Brain microvascular endothelial cell (primary cell): ENCODE results near the gene PEAK1.

Source experiments
- DNase-seq: peaks from one replicate; pipeline ENCODE4 v3.0.0-alpha.2; 2020
- H3K27ac ChIP-seq: fragments of 250-450 bp; sonication (Bioruptor Pico); 2 replicates; pipeline ENCODE4 v1.5.1; 2020; ENCODE audit warnings: mild to moderate bottlenecking, moderate library complexity
- H3K27me3 ChIP-seq: fragments of 250-450 bp; sonication (Bioruptor Pico); replicated peaks from 2 replicates; pipeline ENCODE4 v1.5.1; 2020; ENCODE audit warnings: mild to moderate bottlenecking
- H3K36me3 ChIP-seq: fragments of 250-450 bp; sonication (Bioruptor Pico); replicated peaks from 2 replicates; pipeline ENCODE4 v1.5.1; 2020; ENCODE audit warnings: mild to moderate bottlenecking
- H3K4me3 ChIP-seq: 2 replicates; pipeline ENCODE4 v1.5.1; 2011; ENCODE audit warnings: low read depth, mild to moderate bottlenecking, control low read depth, low read length, moderate library complexity
- in situ Hi-C: cut with HindIII; loops from 2 replicates; pipeline ENCODE4 v1.10.0; 2017; ENCODE audit warnings: low sequenced_read_pairs, low pct_ligation_motif_present
- TF ChIP-seq, protein P1 (sequence below): IDR thresholded peaks from 2 replicates; pipeline ENCODE4 v1.5.1; 2011; ENCODE audit warnings: low read depth, mild to moderate bottlenecking, moderate library complexity, low read length, control low read depth, inconsistent platforms; ENCODE audit errors: missing control alignments

Gene PEAK1

DNA sequence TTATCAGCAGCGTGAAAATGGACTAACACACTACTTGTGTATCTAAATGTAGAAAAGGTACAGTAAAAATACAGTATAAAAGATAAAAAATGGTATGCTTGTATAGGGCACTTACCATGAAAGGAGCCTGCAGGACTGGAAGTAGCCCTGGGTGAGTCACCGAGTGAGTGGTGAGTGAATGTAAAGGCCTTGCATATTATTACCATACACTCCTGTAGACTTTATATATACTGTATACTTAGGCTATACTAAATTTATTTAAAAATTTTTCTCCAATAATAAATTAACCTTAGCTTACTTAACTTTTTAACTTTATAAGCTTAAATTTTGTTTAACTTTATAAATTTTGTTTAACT lies 281.8 kb downstream of the PEAK1 start:
- TF ChIP-seq, protein P1, sequence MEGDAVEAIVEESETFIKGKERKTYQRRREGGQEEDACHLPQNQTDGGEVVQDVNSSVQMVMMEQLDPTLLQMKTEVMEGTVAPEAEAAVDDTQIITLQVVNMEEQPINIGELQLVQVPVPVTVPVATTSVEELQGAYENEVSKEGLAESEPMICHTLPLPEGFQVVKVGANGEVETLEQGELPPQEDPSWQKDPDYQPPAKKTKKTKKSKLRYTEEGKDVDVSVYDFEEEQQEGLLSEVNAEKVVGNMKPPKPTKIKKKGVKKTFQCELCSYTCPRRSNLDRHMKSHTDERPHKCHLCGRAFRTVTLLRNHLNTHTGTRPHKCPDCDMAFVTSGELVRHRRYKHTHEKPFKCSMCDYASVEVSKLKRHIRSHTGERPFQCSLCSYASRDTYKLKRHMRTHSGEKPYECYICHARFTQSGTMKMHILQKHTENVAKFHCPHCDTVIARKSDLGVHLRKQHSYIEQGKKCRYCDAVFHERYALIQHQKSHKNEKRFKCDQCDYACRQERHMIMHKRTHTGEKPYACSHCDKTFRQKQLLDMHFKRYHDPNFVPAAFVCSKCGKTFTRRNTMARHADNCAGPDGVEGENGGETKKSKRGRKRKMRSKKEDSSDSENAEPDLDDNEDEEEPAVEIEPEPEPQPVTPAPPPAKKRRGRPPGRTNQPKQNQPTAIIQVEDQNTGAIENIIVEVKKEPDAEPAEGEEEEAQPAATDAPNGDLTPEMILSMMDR = no peak
- no peak overlapping the region for H3K27ac ChIP-seq
- in situ Hi-C loops = no loop called here

DNA sequence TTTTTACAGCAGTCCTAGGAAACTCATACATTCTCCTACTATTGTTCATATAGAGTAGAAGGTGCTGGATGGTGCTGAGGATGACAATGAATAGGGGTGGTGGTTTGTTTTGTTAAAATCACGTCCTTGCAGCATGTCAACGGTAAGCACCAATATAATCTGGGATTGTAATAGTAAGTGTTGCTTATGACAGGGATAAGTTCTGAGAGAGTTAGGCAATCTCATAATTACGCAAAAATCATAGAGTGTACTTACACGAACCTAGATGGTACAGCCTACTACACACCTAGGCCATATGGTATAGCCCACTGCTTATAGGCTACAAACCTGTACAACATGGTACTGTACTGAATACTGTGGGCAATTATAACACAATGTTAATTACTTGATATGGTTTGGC lies 284.7 kb downstream of the PEAK1 start:
- no peaks in the 10 kb centered on the region for H3K36me3 ChIP-seq
- in situ Hi-C loops = no loop called here
- H3K27ac ChIP-seq = no peak overlapping the region
- no peaks in the 10 kb centered on the region for H3K27me3 ChIP-seq
- H3K4me3 ChIP-seq = no peak overlapping the region
- DNase-seq = no peak
- TF ChIP-seq, protein P1 = no peak

More for the DNA sequence above, 281.8 kb downstream of the PEAK1 start:
- H3K27me3 ChIP-seq = no peaks in the 10 kb centered on the region
- DNase-seq = peak; percentile 39
- no peaks in the 10 kb centered on the region for H3K36me3 ChIP-seq
- H3K4me3 ChIP-seq = no peak overlapping the region

DNA sequence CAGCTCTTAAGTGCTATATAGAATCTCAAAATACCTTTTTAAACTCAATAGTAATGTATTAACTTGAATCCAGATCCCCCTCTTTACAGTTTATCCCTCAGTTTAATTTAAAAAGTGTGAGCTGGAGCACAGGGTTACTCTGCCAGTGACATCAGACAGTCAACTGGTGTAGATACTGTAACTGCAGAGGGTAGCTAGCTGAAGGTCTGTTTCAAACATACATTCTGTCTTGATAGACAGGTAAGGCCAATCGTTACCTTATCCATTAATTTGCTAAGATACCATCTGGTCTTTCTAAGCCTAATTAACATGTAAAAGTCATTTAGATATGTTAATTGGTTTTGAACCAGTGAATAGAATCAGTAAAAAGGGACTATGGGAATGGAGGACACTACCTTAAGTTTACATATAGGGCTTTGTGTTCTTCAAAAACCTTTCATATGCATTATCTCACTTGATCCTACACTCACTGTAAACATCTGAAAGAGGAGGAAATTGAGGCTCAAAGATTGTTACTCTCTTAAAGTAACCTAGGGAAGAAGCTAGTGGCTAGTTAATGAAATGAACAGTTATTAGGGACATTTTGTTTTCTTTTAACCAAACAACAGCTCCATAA lies 289.5 kb downstream of the PEAK1 start:
- DNase-seq = no peak
- Histone ChIP-seq H3K27me3 (no peaks in the 10 kb centered on the region), H3K4me3 (no peak overlapping the region), H3K27ac (no peak overlapping the region), H3K36me3 (no peaks in the 10 kb centered on the region)
- TF ChIP-seq, protein P1 = no peak
- in situ Hi-C loops = no loop called here

DNA sequence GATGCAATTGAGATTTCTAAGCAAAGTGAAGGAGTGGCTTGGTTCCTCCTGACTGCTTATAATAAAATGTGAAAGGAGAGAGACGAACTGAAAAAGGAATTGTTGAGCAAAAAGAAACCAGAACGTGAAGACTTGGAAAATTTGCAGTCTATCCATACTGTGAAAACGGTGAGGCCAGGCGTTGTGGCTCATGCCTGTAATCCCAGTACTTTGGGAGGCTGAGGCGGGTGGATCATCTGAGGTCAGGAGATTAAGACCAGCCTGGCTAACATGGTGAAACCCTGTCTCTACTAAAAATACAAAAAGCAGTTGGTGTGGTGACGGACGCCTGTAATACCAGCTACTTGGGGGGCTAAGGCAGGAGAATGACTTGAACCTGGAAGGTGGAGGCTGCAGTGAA lies 292.3 kb downstream of the PEAK1 start:
- no peak for DNase-seq
- Histone ChIP-seq H3K4me3 (no peak overlapping the region), H3K36me3 (no peaks in the 10 kb centered on the region), H3K27ac (no peak overlapping the region), H3K27me3 (no peaks in the 10 kb centered on the region)
- TF ChIP-seq, protein P1 = no peak
- in situ Hi-C loops = no loop called here

DNA sequence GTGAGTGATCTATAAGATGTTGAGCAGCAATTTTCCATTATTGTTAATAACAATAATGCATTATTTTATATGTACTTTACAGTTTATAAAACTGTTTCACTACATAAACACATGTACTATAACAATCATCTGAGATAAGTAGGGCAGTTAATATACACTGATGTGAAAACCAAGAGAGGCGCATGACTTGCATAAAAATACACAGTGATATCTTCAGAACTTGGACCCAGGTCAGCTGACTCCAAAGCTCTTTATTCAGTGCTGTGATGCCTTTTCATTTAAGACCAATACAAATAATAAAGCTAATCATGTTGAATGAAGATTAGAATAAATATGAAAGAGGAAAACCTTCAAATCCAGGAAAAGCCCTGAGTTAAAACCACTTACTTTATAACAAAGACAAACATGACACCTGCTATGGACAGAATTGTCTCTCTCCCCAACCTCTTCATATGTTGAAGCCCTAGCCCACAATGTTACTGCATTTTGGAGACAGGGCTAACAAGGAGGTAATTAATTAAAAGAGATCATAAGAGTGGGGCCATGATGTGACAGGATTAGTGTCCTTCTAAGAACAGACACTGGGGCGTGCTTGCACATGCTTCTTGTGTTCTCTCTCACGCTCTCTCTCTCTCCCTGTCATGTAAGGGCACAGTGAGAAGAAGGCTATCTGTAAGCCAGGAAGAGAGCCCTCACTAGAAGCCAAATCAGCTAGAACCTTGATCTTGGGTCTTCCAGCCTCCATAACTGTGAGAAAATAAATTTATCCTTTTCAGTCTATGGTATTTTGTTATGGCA lies 293.2 kb downstream of the PEAK1 start:
- Histone ChIP-seq H3K27me3 (no peaks in the 10 kb centered on the region), H3K27ac (no peak overlapping the region), H3K4me3 (no peak overlapping the region), H3K36me3 (no peaks in the 10 kb centered on the region)
- DNase-seq = no peak
- in situ Hi-C loops = no loop called here
- TF ChIP-seq, protein P1 = no peak

DNA sequence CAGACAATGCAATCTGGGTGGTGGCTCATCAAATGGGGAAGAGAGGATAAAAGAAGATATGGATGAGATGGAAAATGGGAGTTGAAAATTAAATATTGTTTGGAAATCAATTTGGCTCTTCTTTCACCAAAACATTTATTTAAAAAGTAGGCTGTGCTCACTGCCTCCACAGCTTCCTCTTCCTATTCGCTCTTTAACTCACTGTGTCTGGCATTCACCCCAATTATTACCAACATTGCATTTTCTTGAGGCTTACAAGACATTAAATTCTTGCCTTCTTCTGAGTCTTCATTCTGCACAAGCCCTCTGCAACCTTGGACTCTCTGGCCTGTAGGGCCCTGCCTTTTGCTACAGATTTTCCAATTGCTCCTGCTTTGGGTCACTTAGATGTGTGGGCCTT lies 296.1 kb downstream of the PEAK1 start:
- DNase-seq = no peak
- no peak overlapping the region for H3K27ac ChIP-seq
- H3K4me3 ChIP-seq = no peak overlapping the region
- TF ChIP-seq, protein P1 = no peak
- no peaks in the 10 kb centered on the region for H3K27me3 ChIP-seq
- in situ Hi-C loops = loop anchor here (25.0 kb wide), 1 partner anchor 413 kb away; no protein-coding TSS in a partner anchor
- H3K36me3 ChIP-seq = no peaks in the 10 kb centered on the region
